ENCODE data around the gene XPR1. TPM values are rescaled to one million over a fixed set of nuclear protein-coding genes. Genes with fewer than 3 reads are reported as not detected.

The XPR1 gene
- total and polyA plus RNA-seq, 10 of the 15 experiments (the other 5 are each of a cell fraction or from before 2014, with no cell fraction given) = 1.1 to 33.9 (median 11.3) TPM

GRCh38 chr1:180896161-180896560, 264.3 kb downstream of the XPR1 start (continued):
- no peak for TF ChIP-seq PRDM15 (CRISPR knock-in tag; IDR thresholded peaks at IDR 0.05)
- TF ChIP-seq RB1 (IDR thresholded peaks at IDR 0.05; ENCODE audit: borderline replicate concordance) = no peak

- DNase-seq (ENCODE audit: low read depth, low spot score) = no peak
- SMC1A ChIA-PET (ENCODE audit: uncharacterized antibody, unreplicated experiment) = interaction anchor here (0.8 to 5.1 kb wide), 4 partner anchors 10 to 246 kb away, joined by 3 to 22 read pairs (median 6); no protein-coding TSS in a partner anchor
- no peaks in the 10 kb centered on the region for H3K4me1 ChIP-seq (ENCODE audit: control insufficient read depth, insufficient read depth, low read length)
- BruUV-seq (replicated peaks) = no TSS peak
- RAD21 ChIA-PET (ENCODE audit: unreplicated experiment) = interaction anchor here (0.7 to 2.0 kb wide), 3 partner anchors 9 to 17 kb away, joined by 3 to 9 read pairs (median 4); no protein-coding TSS in a partner anchor
- no peak overlapping the region for H3K4me2 ChIP-seq (ENCODE audit: control insufficient read depth, insufficient read depth)
- no peak for FAIRE-seq
- WGBS (ENCODE audit: insufficient coverage, insufficient replicate concordance, low lambda C conversion rate, missing lambda C conversion rate) = 65% methylated on average over 5 of the region's 5 CpGs
- no peak overlapping the region for H2AFZ ChIP-seq (ENCODE audit: control insufficient read depth, low read depth, low read length)
- H3K27me3 ChIP-seq (replicated peaks in 1 of 2; ENCODE audit: control insufficient read depth in 2 of 2, insufficient read depth in 2 of 2, low read length in 1 of 2) = no peaks in the 10 kb centered on the region
- H3K36me3 ChIP-seq (ENCODE audit: control insufficient read depth in 2 of 2, insufficient read depth in 2 of 2, low read length in 1 of 2) = no peaks in the 10 kb centered on the region
- H3K79me2 ChIP-seq (ENCODE audit: control insufficient read depth, insufficient read depth, low read length) = no peaks in the 10 kb centered on the region
- H3K9ac ChIP-seq (ENCODE audit: control insufficient read depth, insufficient read depth, low read length) = no peak overlapping the region
- H3K9me3 ChIP-seq (replicated peaks; ENCODE audit: control insufficient read depth, insufficient read depth, low read length) = no peaks in the 10 kb centered on the region; the same call in 2 of the 3 replicates
- H3K4me3 ChIP-seq = no peak overlapping the region
- in situ Hi-C loops (cut with MboI) = no loop called here
- intact Hi-C loops (cut with micrococcal nuclease; ENCODE audit: unreplicated experiment) = no loop called here
- H3K27ac ChIP-seq (ENCODE audit: control insufficient read depth, insufficient read depth) = no peak overlapping the region
- no peak for ATAC-seq
- CTCF ChIA-PET = interaction anchor here (0.7 to 1.4 kb wide), 5 partner anchors 15 to 26 kb away, joined by 3 to 4 read pairs (median 3); no protein-coding TSS in a partner anchor
- H4K20me1 ChIP-seq (ENCODE audit: control insufficient read depth, insufficient read depth) = no peaks in the 10 kb centered on the region
- POLR2A ChIA-PET = interaction anchor here (1.3 kb wide), 1 partner anchor 10 kb away, joined by 3 read pairs; no protein-coding TSS in a partner anchor
- TF ChIP-seq SMAD5 (IDR thresholded peaks at IDR 0.05; ENCODE audit: low read depth) (no peak), SUZ12 (IDR thresholded peaks at IDR 0.05; ENCODE audit: unreplicated experiment) (no peak), STAT1 (conservative IDR thresholded peaks at IDR 0.05) (no peak), CBFB (IDR thresholded peaks at IDR 0.05; ENCODE audit: low read depth) (no peak), SPI1 (IDR thresholded peaks at IDR 0.05; ENCODE audit: borderline replicate concordance, insufficient read depth, low read depth, low read length) (no peak), REST (IDR thresholded peaks at IDR 0.05; ENCODE audit: low read depth, low read length) (no peak), EGR1 (IDR thresholded peaks at IDR 0.05; ENCODE audit: borderline replicate concordance in 1 of 2, low read depth in 2 of 2, low read length in 2 of 2) (no peak), YBX1 (IDR thresholded peaks at IDR 0.05) (no peak), NKRF (conservative IDR thresholded peaks at IDR 0.05) (no peak)
These were observed 266.8 kb downstream of the XPR1 start for GRCh38 chr1:180898441-180899219.
